Omental fat pad (tissue), 4 donors: Measurements from ENCODE around the gene CPNE1. TPM values are rescaled to one million over a fixed set of nuclear protein-coding genes. Genes with fewer than 3 reads are reported as not detected.

Source experiments
- ATAC-seq: fragments of 150-250 bp; one replicate; pipeline ENCODE4 v1.9.1; 2016; ENCODE audit warnings: mild to moderate bottlenecking, moderate library complexity; ENCODE audit not compliant: low FRiP score
- DNase-seq: peaks from one replicate; pipeline ENCODE4 v3.0.0-alpha.2; 2019; ENCODE audit warnings: low spot score
- CTCF ChIP-seq, 3 donors: fragments of 450-650 bp; IDR thresholded peaks; one replicate each; pipeline ENCODE4 v1.5.1; 2016 to 2017; ENCODE audit warnings: antibody characterized with exemption in 3 of 3, mild to moderate bottlenecking in 3 of 3, moderate library complexity in 2 of 3
- total RNA-seq, 4 donors: library from RNA; depleted of rRNA; stranded (reverse); fragments of >200 nt; gene quantifications; one replicate each; pipeline ENCODE4 v1.1.0, GENCODE V29; 2016

The CPNE1 gene
- total RNA-seq, 4 donors from 2014 or later, result 50.7 to 113 (median 85.2) TPM

GRCh38 chr20:35651958-35652357, 12.7 kb downstream of the CPNE1 start:
- no peak for ATAC-seq
- no peak for DNase-seq
- TF ChIP-seq CTCF (IDR thresholded peaks at IDR 0.05), result no peak

GRCh38 chr20:35650632-35651031, 14.1 kb downstream of the CPNE1 start:
- no peak for DNase-seq
- no peak for ATAC-seq
- no peak for TF ChIP-seq CTCF (IDR thresholded peaks at IDR 0.05)

- TF ChIP-seq CTCF (IDR thresholded peaks at IDR 0.05), result no peak
- DNase-seq (no peak), ATAC-seq (no peak)
Observed at GRCh38 chr20:35648836-35649235, 15.9 kb downstream of the CPNE1 start.

GRCh38 chr20:35644806-35645205, 19.9 kb downstream of the CPNE1 start:
- no peak for ATAC-seq
- no peak for DNase-seq
- no peak for TF ChIP-seq CTCF (IDR thresholded peaks at IDR 0.05)

- DNase-seq, result no peak
- no peak for ATAC-seq
- TF ChIP-seq CTCF (IDR thresholded peaks at IDR 0.05), result no peak
Observed at GRCh38 chr20:35643045-35643444, 21.7 kb downstream of the CPNE1 start.

GRCh38 chr20:35641743-35642142, 23.0 kb downstream of the CPNE1 start:
- TF ChIP-seq CTCF (IDR thresholded peaks at IDR 0.05), result no peak
- DNase-seq (no peak), ATAC-seq (no peak)

- TF ChIP-seq CTCF (IDR thresholded peaks at IDR 0.05), result no peak
- DNase-seq (no peak), ATAC-seq (no peak)
Observed at GRCh38 chr20:35640724-35641123, 24.0 kb downstream of the CPNE1 start.
